Prostate gland (tissue), 2 donors: ENCODE data around the gene SYTL5. TPM values are rescaled to one million over a fixed set of nuclear protein-coding genes. Genes with fewer than 3 reads are reported as not detected.

Source experiments
- DNase-seq: peaks from one replicate; pipeline ENCODE4 v3.0.0-alpha.2; 2019; ENCODE audit warnings: low spot score
- H3K27ac ChIP-seq, 2 donors: fragments of 200-600 bp; sonication (generic); 2 replicates each; pipeline ENCODE4 v1.5.1; 2017 to 2019
- H3K27me3 ChIP-seq: fragments of 200-600 bp; sonication (generic); replicated peaks from 2 replicates; pipeline ENCODE4 v1.5.1; 2019; ENCODE audit not compliant: insufficient read depth
- H3K36me3 ChIP-seq, 2 donors: fragments of 200-600 bp; sonication (generic); 1 replicate in 1 of 2; 2 replicates in 1 of 2; pipeline versions ENCODE4 v1.5.1 to v1.8.1; 2017 to 2019
- H3K4me1 ChIP-seq: fragments of 200-600 bp; sonication (generic); replicated peaks from 2 replicates; pipeline ENCODE4 v1.5.1; 2019
- H3K4me3 ChIP-seq, 2 donors: fragments of 200-600 bp; sonication (generic); 2 replicates each; pipeline ENCODE4 v1.5.1; 2017 to 2019
- H3K9me3 ChIP-seq: fragments of 200-600 bp; sonication (generic); 2 replicates; pipeline ENCODE4 v1.5.1; 2017
- CTCF ChIP-seq, 4 experiments: fragments of 200-600 bp in 2 of 4; fragments of 450-650 bp in 2 of 4; sonication (generic) in 2 of 4; IDR thresholded peaks; 1 replicate in 3 of 4; 2 replicates in 1 of 4; pipeline ENCODE4 v1.5.1; 2016 to 2019; ENCODE audit warnings: antibody characterized with exemption in 4 of 4, mild to moderate bottlenecking in 2 of 4, moderate library complexity in 2 of 4
- POLR2A ChIP-seq: fragments of 450-650 bp; IDR thresholded peaks from one replicate; pipeline ENCODE4 v1.6.1; 2016; ENCODE audit warnings: antibody characterized with exemption, mild to moderate bottlenecking
- POLR2AphosphoS5 ChIP-seq: sonication (generic); formaldehyde crosslinking; IDR thresholded peaks from one replicate; pipeline ENCODE4 v1.6.1; 2017; ENCODE audit warnings: antibody characterized with exemption
- WGBS: methylation state at CpG from one replicate; pipeline ENCODE4 v1.1.5; 2018; 5-methylcytosine and 5-hydroxymethylcytosine counted together
- intact Hi-C: fragments of 100-400 bp; cut with DNase I; formaldehyde crosslinking; loops from one replicate; pipeline ENCODE4 v1.14.2; 2022
- total RNA-seq, 2 donors: library from RNA; depleted of rRNA; stranded (reverse); fragments of >200 nt; gene quantifications; one replicate each; pipeline ENCODE4 v1.1.0, GENCODE V29; 2016

Gene SYTL5
- total RNA-seq, 2 donors from 2014 or later, result 2.1 to 2.9 TPM

GRCh38 chrX:37967714-37968113 lies 38.6 kb upstream of the SYTL5 start:
- no peaks in the 10 kb centered on the region for H3K36me3 ChIP-seq
- DNase-seq, result no peak
- H3K4me1 ChIP-seq, result no peaks in the 10 kb centered on the region
- no peak overlapping the region for H3K27ac ChIP-seq
- no peaks in the 10 kb centered on the region for H3K9me3 ChIP-seq
- TF ChIP-seq POLR2AphosphoS5 (no peak), CTCF (IDR thresholded peaks at IDR 0.05) (no peak), POLR2A (no peak)
- WGBS, result 100% methylated on average over 2 of the region's 2 CpGs
- H3K4me3 ChIP-seq, result no peak overlapping the region
- no peaks in the 10 kb centered on the region for H3K27me3 ChIP-seq
- intact Hi-C loops, result no loop called here

- Histone ChIP-seq H3K27me3 (no peaks in the 10 kb centered on the region), H3K27ac (no peak overlapping the region), H3K36me3 (no peaks in the 10 kb centered on the region), H3K4me3 (no peak overlapping the region), H3K4me1 (no peaks in the 10 kb centered on the region), H3K9me3 (no peaks in the 10 kb centered on the region)
- 91% methylated on average over 3 of the region's 3 CpGs for WGBS
- DNase-seq, result no peak
- intact Hi-C loops, result no loop called here
- no peak for TF ChIP-seq CTCF (IDR thresholded peaks at IDR 0.05)
- TF ChIP-seq POLR2AphosphoS5, result no peak
- no peak for TF ChIP-seq POLR2A
Observed at GRCh38 chrX:37975421-37975820, 30.9 kb upstream of the SYTL5 start.

GRCh38 chrX:37976153-37976552 lies 30.2 kb upstream of the SYTL5 start:
- 72% methylated on average over 1 of the region's 1 CpG for WGBS
- intact Hi-C loops, result no loop called here
- TF ChIP-seq POLR2AphosphoS5, result no peak
- no peak for TF ChIP-seq POLR2A
- TF ChIP-seq CTCF (IDR thresholded peaks at IDR 0.05), result no peak
- Histone ChIP-seq H3K27me3 (no peaks in the 10 kb centered on the region), H3K36me3 (no peaks in the 10 kb centered on the region), H3K4me1 (no peaks in the 10 kb centered on the region), H3K4me3 (no peak overlapping the region), H3K9me3 (no peaks in the 10 kb centered on the region), H3K27ac (no peak overlapping the region)
- no peak for DNase-seq

- Histone ChIP-seq H3K27ac (no peak overlapping the region), H3K4me1 (no peaks in the 10 kb centered on the region), H3K27me3 (no peaks in the 10 kb centered on the region), H3K4me3 (no peak overlapping the region), H3K36me3 (no peaks in the 10 kb centered on the region), H3K9me3 (no peaks in the 10 kb centered on the region)
- no peak for TF ChIP-seq POLR2AphosphoS5
- TF ChIP-seq CTCF (IDR thresholded peaks at IDR 0.05), result no peak
- TF ChIP-seq POLR2A, result no peak
- intact Hi-C loops, result no loop called here
- DNase-seq, result no peak
Observed at GRCh38 chrX:37984880-37985279, 21.5 kb upstream of the SYTL5 start.

GRCh38 chrX:37986893-37987292 lies 19.5 kb upstream of the SYTL5 start:
- H3K4me1 ChIP-seq, result no peaks in the 10 kb centered on the region
- no peaks in the 10 kb centered on the region for H3K9me3 ChIP-seq
- H3K4me3 ChIP-seq, result no peak overlapping the region
- H3K27ac ChIP-seq, result no peak overlapping the region
- no peaks in the 10 kb centered on the region for H3K27me3 ChIP-seq
- H3K36me3 ChIP-seq, result no peaks in the 10 kb centered on the region
- intact Hi-C loops, result no loop called here
- no peak for DNase-seq
- TF ChIP-seq POLR2A (no peak), POLR2AphosphoS5 (no peak), CTCF (IDR thresholded peaks at IDR 0.05) (no peak)
- 95% methylated on average over 1 of the region's 1 CpG for WGBS
